Keratinocyte (primary cell): ENCODE measurements around the gene ATP2A3.

Experiments
- EZH2 ChIP-seq: IDR thresholded peaks from one replicate; pipeline ENCODE4 v1.6.1; 2012; ENCODE audit warnings: inconsistent platforms, mild to moderate bottlenecking, low read length, moderate library complexity
- TF ChIP-seq, protein P1 (sequence below), 3 experiments: IDR thresholded peaks in 1 of 3; conservative IDR thresholded peaks in 1 of 3; optimal IDR thresholded peaks in 1 of 3; 2 replicates in 2 of 3; 3 replicates in 1 of 3; pipeline versions ENCODE3 to v1.5.1; 2011; ENCODE audit warnings: low read length in 3 of 3, mild to moderate bottlenecking in 3 of 3, moderate library complexity in 2 of 3, control low read depth in 1 of 3, inconsistent platforms in 1 of 3; ENCODE audit not compliant: insufficient read depth in 2 of 3; ENCODE audit errors: extremely low read depth in 1 of 3

DNA sequence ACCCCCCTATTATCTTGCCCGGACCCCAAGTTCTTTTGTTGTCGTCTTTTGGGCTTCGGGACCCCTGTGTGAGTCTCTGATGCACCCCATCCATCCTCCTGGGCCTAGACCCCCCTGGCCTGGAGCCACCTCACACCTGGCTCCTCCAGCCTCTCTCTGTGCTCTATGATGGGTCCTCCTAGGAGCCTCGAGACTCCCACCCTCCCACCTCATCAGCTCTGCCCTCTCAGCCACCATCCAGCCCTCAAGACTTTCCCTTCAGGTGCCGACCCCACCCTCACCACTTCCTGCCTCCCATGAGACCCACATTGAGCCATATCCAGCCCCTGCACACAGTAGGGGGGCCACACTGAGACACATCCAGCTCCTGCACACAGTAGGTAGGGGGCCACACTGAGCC, 8.7 kb upstream of the ATP2A3 start:
- TF ChIP-seq, protein P1, sequence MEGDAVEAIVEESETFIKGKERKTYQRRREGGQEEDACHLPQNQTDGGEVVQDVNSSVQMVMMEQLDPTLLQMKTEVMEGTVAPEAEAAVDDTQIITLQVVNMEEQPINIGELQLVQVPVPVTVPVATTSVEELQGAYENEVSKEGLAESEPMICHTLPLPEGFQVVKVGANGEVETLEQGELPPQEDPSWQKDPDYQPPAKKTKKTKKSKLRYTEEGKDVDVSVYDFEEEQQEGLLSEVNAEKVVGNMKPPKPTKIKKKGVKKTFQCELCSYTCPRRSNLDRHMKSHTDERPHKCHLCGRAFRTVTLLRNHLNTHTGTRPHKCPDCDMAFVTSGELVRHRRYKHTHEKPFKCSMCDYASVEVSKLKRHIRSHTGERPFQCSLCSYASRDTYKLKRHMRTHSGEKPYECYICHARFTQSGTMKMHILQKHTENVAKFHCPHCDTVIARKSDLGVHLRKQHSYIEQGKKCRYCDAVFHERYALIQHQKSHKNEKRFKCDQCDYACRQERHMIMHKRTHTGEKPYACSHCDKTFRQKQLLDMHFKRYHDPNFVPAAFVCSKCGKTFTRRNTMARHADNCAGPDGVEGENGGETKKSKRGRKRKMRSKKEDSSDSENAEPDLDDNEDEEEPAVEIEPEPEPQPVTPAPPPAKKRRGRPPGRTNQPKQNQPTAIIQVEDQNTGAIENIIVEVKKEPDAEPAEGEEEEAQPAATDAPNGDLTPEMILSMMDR (optimal IDR thresholded peaks at IDR 0.05 in 1 of 3, IDR thresholded peaks at IDR 0.05 in 1 of 3, conservative IDR thresholded peaks at IDR 0.05 in 1 of 3; ENCODE audit: extremely low read depth in 1 of 3, insufficient read depth in 2 of 3, low read length in 3 of 3) = no peak
- no peak for TF ChIP-seq EZH2
